Muscle layer of colon (tissue), 2 donors: Measurements from ENCODE around the gene TAP1.

Experiments used
- H3K27ac ChIP-seq: one replicate; pipeline ENCODE4 v1.7.0; 2013; ENCODE audit warnings: low read depth, mild to moderate bottlenecking, low read length, moderate library complexity
- H3K27me3 ChIP-seq, 2 donors: one replicate each; pipeline ENCODE4 v1.7.0; 2013; ENCODE audit warnings: low read length in 2 of 2, mild to moderate bottlenecking in 2 of 2; ENCODE audit not compliant: insufficient read depth in 2 of 2, control insufficient read depth in 1 of 2
- H3K36me3 ChIP-seq: one replicate; pipeline ENCODE4 v1.7.0; 2013; ENCODE audit warnings: mild to moderate bottlenecking, low read length; ENCODE audit not compliant: insufficient read depth
- H3K4me1 ChIP-seq: one replicate; pipeline ENCODE4 v1.7.0; 2013; ENCODE audit warnings: mild to moderate bottlenecking, low read length; ENCODE audit not compliant: insufficient read depth
- H3K4me3 ChIP-seq, 2 donors: one replicate each; pipeline ENCODE4 v1.7.0; 2013; ENCODE audit warnings: low read length in 2 of 2, low read depth in 1 of 2, mild to moderate bottlenecking in 1 of 2, moderate library complexity in 1 of 2
- H3K9ac ChIP-seq: one replicate; pipeline ENCODE4 v1.7.0; 2013; ENCODE audit warnings: low read length
- H3K9me3 ChIP-seq: one replicate; pipeline ENCODE4 v1.7.0; 2013; ENCODE audit warnings: mild to moderate bottlenecking, low read length
- donor health status: abdominal sarcoma.
- donor health status: Adenocarcinoma of cecum.

TAP1 gene

DNA sequence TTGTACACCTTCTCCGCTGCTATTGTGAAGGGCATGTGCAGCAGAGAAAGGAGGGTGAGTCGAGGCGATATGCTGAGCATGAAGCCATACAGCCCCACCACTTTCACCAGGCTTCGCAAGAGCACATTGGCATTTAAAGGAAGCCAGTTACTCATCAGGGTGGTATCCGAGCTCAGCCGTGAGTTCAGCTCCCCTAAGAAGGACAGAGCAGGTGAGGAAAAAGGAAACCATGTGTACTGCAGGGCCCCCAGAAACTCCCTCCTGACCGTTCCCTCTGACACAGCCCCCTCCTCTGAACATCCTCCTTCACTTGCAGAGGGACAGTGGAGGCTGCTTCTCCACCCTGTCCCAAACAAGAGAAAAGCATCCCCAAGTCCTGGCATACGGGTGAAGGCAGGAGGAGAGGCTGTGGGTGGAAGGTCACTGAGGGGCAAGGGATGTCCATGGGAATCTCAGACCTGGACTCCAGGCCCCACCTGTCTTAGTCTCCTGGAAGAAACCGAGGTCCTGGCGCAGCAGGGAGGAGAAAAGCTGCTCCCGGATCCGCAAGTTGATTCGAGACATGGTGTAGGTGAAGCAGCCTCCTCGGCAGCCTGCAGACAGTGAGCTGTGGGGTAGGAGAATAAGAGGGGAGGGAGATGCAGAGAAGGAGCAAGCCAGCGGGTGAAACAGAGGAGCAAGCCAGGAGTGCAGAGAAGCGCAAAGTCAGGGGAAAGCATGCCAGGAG lies 18.2 kb downstream of the TAP1 start:
- peaks cover 9% of the 10 kb centered on the region for H3K4me1 ChIP-seq

DNA sequence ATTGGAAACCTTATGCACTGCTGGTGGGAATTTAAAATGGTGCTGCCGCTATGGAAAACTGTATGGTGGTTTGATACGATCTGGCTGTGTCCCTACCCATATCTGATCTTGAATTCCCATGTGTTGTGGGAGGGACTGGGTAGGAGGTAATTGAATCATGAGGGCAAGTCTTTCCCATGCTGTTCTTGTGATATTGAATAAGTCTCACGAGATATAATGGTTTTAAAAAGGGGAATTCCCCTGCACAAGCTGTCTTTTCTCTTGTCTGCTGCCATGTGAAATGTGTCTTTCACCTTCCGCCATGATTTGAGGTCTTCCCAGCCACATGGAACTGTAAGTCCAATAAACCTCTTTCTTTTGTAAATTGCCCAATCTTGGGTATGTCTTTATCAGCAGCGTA lies 19.8 kb downstream of the TAP1 start:
- H3K27me3 ChIP-seq, result no peaks in the 10 kb centered on the region
- peaks cover 53% of the 10 kb centered on the region for H3K36me3 ChIP-seq
- H3K4me1 ChIP-seq, result peaks cover 9% of the 10 kb centered on the region
- no peak overlapping the region for H3K4me3 ChIP-seq
- H3K9ac ChIP-seq, result no peak overlapping the region
- H3K9me3 ChIP-seq, result no peaks in the 10 kb centered on the region
- H3K27ac ChIP-seq, result no peak overlapping the region

More for the DNA sequence above, 18.2 kb downstream of the TAP1 start:
- no peak overlapping the region for H3K27ac ChIP-seq
- peaks cover 38% of the 10 kb centered on the region for H3K36me3 ChIP-seq
- H3K27me3 ChIP-seq, result no peaks in the 10 kb centered on the region
- H3K9ac ChIP-seq, result no peak overlapping the region
- H3K9me3 ChIP-seq, result no peaks in the 10 kb centered on the region
- H3K4me3 ChIP-seq, result no peak overlapping the region

DNA sequence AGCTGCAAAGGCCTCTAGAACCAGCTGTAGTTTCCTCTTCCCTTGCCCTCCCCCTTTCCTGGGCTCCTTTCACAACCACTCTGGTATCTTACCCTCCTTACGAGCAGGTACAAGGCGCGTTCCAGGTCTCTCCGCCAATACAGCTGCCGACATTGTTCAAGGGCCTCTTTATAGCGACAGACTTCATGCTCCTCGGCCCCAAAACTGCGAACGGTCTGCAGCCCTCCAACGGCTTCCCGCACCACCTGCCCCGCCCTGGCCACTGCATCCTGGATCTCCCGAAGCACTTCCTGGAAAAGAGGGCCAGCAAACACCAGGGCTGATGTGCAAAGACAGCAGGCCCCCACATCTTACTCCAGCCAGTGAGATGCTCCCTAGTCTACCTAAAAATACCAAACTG lies 21.0 kb downstream of the TAP1 start:
- Histone ChIP-seq H3K4me1 (peaks cover 5% of the 10 kb centered on the region), H3K9ac (no peak overlapping the region), H3K36me3 (peaks cover 61% of the 10 kb centered on the region), H3K9me3 (no peaks in the 10 kb centered on the region), H3K27me3 (no peaks in the 10 kb centered on the region), H3K4me3 (no peak overlapping the region), H3K27ac (no peak overlapping the region)

DNA sequence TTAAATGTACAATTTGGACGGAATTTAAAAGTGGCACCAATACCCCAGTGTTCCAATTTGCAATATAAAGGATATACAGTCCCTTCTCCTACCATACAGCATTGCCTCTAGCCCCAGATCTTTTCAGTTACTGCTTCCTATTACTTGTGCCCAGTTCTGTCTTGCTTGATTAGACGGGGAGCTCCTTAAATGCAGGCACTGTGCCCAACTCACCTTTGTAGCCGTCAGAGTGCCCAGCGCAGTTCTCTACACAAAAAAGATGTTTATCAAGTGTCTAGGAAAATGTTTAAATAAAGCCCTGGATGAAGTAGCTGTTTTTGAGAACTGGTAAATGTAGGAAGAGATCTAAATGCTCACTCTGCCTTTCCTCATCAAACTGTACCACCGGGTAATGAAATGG lies 22.6 kb downstream of the TAP1 start:
- Histone ChIP-seq H3K27me3 (no peaks in the 10 kb centered on the region), H3K4me3 (no peak overlapping the region), H3K27ac (no peak overlapping the region), H3K9me3 (no peaks in the 10 kb centered on the region), H3K9ac (no peak overlapping the region), H3K4me1 (peaks cover 1% of the 10 kb centered on the region), H3K36me3 (peaks cover 62% of the 10 kb centered on the region)

DNA sequence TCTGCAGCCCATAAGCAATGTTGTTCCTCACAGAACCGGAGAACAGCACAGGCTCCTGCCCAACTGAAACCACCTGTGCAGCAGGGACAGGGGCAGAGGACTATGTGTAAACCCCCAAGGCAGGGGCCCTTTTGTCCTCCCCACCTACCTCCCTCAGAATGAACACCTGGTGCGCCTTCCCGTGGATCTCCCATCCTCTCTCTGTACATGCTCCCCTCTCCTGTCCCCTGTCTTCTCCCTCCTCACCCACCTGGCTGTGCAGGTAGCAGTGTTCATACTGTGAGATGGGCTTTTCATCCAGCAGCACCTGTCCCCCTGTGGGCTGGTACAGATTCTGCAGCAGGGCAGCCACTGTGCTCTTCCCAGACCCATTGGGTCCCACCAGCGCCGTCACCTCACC lies 23.5 kb downstream of the TAP1 start:
- H3K4me3 ChIP-seq, result no peak overlapping the region
- H3K27me3 ChIP-seq, result no peaks in the 10 kb centered on the region
- H3K36me3 ChIP-seq, result peaks cover 54% of the 10 kb centered on the region
- H3K9ac ChIP-seq, result no peak overlapping the region
- no peaks in the 10 kb centered on the region for H3K9me3 ChIP-seq
- H3K4me1 ChIP-seq, result peaks cover 3% of the 10 kb centered on the region
- H3K27ac ChIP-seq, result no peak overlapping the region

DNA sequence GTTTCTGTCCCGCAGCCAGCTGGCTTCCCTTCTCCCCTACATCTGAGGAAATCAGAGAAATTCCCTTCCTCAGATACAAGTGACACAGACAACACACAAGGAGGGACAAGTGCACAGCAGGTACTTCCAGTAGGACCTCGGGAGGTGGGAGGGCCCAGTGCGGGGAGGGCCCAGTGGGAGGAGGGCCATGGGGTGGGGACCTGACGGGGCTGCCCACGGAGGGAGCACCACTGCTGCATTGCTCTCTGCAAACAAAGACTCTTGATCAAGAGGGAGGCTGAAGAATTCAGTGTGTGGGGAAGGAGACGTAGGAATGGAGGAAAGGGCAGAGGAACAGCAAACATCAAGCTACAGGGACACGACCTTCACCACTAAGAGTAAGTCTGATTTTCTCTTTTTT lies 24.0 kb downstream of the TAP1 start:
- Histone ChIP-seq H3K9me3 (no peaks in the 10 kb centered on the region), H3K4me1 (peaks cover 3% of the 10 kb centered on the region), H3K4me3 (no peak overlapping the region), H3K9ac (no peak overlapping the region), H3K27me3 (no peaks in the 10 kb centered on the region), H3K27ac (no peak overlapping the region), H3K36me3 (peaks cover 49% of the 10 kb centered on the region)

DNA sequence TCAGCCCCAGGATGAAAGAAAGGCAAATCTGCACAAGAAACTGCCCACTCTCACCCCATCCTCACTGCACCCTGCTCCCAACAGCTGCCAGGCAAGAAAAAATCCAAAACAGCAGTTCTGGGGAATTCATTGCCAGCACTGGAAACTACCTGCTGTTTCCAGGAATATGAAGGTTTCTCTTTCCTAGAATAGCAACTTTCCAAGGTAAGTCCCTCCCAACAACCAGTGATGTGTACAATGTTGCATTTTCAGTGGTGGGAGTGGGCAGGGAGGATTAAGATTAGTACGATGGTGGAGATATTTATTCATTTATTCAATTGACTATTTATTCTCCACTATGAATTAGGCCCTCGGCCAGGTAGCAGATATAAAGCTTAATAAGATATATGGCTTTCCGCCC lies 26.5 kb downstream of the TAP1 start:
- Histone ChIP-seq H3K9me3 (no peaks in the 10 kb centered on the region), H3K27ac (no peak overlapping the region), H3K36me3 (peaks cover 41% of the 10 kb centered on the region), H3K27me3 (no peaks in the 10 kb centered on the region), H3K4me3 (no peak overlapping the region), H3K9ac (no peak overlapping the region), H3K4me1 (peaks cover 3% of the 10 kb centered on the region)

DNA sequence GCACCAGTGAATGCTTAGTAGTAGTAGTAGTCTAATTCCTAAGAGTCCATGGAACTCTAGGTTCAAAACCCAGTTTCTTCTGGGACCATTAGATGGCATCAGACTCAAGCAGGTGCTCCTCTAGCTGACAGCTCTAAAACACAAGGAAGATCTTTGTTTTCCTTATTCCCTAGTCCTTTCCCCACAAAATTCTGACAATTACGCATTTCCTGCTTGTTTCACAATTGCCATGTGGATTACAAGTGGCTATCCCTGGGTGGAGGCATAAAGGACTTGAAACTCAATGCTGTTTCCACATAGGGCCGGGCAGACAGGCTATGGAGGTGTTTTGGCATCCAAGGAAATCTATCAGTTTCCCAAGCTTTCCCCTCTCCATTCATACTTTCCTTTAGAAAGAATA lies 27.5 kb downstream of the TAP1 start:
- H3K27me3 ChIP-seq, result no peaks in the 10 kb centered on the region
- no peaks in the 10 kb centered on the region for H3K9me3 ChIP-seq
- H3K4me3 ChIP-seq, result no peak overlapping the region
- peaks cover 30% of the 10 kb centered on the region for H3K36me3 ChIP-seq
- no peak overlapping the region for H3K27ac ChIP-seq
- no peak overlapping the region for H3K9ac ChIP-seq
- peaks cover 3% of the 10 kb centered on the region for H3K4me1 ChIP-seq

DNA sequence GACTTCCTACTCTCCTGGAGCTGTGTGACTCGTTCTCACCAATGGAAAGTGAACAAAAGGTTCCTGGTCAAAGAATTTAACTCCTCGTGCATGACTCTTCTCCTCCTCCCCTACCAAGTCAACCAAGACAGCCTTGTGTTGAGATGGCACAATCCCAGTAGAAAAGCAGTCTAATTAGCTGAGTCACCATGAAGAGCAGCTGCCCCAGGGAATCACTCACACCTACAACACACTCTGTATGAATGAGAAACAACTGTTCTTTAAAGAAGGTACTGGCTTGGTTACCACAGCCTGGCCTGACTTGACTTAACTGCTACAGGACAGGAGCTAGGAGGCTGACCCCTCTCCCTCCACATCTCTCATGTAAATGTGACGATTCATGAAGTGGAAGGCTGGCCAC lies 33.8 kb downstream of the TAP1 start:
- H3K9me3 ChIP-seq, result no peaks in the 10 kb centered on the region
- no peak overlapping the region for H3K27ac ChIP-seq
- H3K9ac ChIP-seq, result no peak overlapping the region
- H3K4me3 ChIP-seq, result no peak overlapping the region
- no peaks in the 10 kb centered on the region for H3K4me1 ChIP-seq
- no peaks in the 10 kb centered on the region for H3K36me3 ChIP-seq
- no peaks in the 10 kb centered on the region for H3K27me3 ChIP-seq

DNA sequence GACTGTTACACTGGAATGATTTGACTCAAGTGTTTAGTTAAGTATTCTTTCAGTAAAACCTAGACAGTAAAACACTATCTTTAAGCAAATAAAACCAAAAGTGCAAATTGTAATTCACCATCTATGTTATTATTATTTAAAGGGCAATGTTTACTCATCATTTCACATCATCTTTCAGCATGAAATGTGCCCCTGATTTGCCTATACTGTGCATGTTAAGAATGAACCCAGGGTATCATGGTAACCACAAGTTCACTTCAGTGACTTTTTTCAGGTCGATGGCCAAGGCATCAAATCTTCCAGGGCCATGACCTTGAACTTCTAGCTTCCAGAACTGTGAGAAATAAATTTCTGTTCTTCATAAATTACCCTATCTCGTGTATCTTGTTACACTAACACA lies 34.6 kb downstream of the TAP1 start:
- Histone ChIP-seq H3K9me3 (no peaks in the 10 kb centered on the region), H3K27ac (no peak overlapping the region), H3K27me3 (no peaks in the 10 kb centered on the region), H3K9ac (no peak overlapping the region), H3K4me3 (no peak overlapping the region), H3K36me3 (no peaks in the 10 kb centered on the region), H3K4me1 (no peaks in the 10 kb centered on the region)

DNA sequence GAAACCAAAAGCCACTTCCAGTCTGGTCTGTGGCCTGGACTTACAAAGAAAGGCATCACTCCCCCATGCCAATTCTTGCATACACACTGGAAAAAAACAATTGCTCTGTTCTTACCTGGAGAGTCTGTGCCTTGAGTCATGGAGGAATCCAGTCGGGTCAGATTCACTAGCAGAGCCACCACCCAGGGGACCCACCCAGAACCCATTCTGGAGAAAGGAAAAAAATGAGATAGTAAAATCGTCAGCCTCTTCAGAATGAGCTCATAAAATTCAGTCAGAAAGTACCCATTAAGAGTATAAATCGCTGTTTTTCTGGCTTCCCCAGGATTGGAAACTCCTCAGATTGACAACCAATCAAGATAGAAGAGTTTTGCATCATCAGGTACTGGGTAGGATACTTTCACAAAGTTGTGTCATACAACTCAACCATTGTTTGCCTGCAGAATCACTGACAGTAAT lies 36.7 kb downstream of the TAP1 start, which contains the start of gene HLA-DOB:
Gene HLA-DOB, minus strand, starts transcription at position 257 of the 459 bp plus-strand sequence. Its CDS starts 51 bp downstream, at position 206.
- Histone ChIP-seq H3K4me3 (no peak within 1 kb of the TSS), H3K27me3 (no peaks in the 10 kb centered on the region), H3K4me1 (no peaks in the 10 kb centered on the region), H3K9ac (no peak within 1 kb of the TSS), H3K27ac (no peak within 1 kb of the TSS), H3K9me3 (no peaks in the 10 kb centered on the region), H3K36me3 (no peaks in the 10 kb centered on the region)

DNA sequence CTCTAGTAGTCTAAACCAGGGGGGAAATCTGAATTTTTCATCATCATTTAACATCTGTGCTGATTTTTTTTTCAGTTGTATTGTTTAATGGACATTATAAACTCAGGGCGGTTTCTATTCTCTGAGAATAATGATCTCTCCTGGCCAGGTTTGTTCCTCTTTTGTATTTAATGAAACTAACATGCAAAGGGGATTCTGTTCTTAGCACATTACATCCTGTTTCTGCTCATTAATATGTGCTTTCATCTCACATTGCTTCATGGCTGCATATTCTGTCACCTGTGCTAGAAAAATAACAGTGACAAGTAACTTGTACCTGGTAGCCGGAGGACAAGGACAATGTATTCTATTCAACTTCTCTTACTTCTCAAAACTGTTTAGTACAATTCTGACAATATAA lies 37.5 kb downstream of the TAP1 start:
- Histone ChIP-seq H3K27me3 (no peaks in the 10 kb centered on the region), H3K4me1 (no peaks in the 10 kb centered on the region), H3K36me3 (no peaks in the 10 kb centered on the region), H3K9me3 (no peaks in the 10 kb centered on the region), H3K4me3 (no peak overlapping the region), H3K9ac (no peak overlapping the region), H3K27ac (no peak overlapping the region)
